ENCODE measurements around the gene NXPH4.

DNA sequence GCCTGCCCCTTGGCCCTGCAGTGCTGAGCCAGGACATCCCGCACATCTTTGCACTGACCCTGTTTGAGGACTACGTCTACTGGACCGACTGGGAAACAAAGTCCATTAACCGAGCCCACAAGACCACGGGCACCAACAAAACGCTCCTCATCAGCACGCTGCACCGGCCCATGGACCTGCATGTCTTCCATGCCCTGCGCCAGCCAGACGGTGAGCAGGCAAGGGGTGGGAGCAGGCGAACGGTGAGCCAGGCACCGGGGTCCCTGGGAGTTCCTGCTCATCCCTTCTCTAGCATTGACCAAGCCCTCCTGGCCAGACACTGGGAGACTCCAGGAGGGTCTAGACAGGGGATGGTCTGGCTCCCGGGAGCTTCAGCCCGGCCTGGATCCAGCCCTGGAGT, 17.4 kb upstream of the NXPH4 start:
- no peak for TF ChIP-seq EP300 (IDR thresholded peaks at IDR 0.05)
- TF ChIP-seq POLR2A (IDR thresholded peaks at IDR 0.05) = no peak
- TF ChIP-seq, protein P1, sequence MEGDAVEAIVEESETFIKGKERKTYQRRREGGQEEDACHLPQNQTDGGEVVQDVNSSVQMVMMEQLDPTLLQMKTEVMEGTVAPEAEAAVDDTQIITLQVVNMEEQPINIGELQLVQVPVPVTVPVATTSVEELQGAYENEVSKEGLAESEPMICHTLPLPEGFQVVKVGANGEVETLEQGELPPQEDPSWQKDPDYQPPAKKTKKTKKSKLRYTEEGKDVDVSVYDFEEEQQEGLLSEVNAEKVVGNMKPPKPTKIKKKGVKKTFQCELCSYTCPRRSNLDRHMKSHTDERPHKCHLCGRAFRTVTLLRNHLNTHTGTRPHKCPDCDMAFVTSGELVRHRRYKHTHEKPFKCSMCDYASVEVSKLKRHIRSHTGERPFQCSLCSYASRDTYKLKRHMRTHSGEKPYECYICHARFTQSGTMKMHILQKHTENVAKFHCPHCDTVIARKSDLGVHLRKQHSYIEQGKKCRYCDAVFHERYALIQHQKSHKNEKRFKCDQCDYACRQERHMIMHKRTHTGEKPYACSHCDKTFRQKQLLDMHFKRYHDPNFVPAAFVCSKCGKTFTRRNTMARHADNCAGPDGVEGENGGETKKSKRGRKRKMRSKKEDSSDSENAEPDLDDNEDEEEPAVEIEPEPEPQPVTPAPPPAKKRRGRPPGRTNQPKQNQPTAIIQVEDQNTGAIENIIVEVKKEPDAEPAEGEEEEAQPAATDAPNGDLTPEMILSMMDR (IDR thresholded peaks at IDR 0.05) = no peak
- no peak for TF ChIP-seq POLR2AphosphoS5 (IDR thresholded peaks at IDR 0.05)
